ENCODE results near the gene CAMK1G.

GRCh38 chr1:209567698-209568175 is 15.8 kb upstream of the CAMK1G start:
- no peak for TF ChIP-seq CTCF (conservative IDR thresholded peaks at IDR 0.05; ENCODE audit: low read depth, low read length)
- TF ChIP-seq EZH2 (IDR thresholded peaks at IDR 0.05; ENCODE audit: borderline replicate concordance, low read depth, low read length, poor library complexity, severe bottlenecking): no peak

All from A673 (cell line).